GM06990 (cell line): ENCODE data around the gene CCDC116.

Experiments
- DNase-seq: peaks from one replicate; pipeline ENCODE4 v3.0.0-alpha.2; 2011; ENCODE audit not compliant: insufficient read length; ENCODE audit errors: extremely low read depth
- H3K27me3 ChIP-seq: replicated peaks from 2 replicates; pipeline ENCODE4 v1.6.0; 2011; ENCODE audit warnings: low read length; ENCODE audit not compliant: control insufficient read depth, insufficient read depth
- H3K36me3 ChIP-seq: 2 replicates; pipeline ENCODE4 v1.5.1; 2011; ENCODE audit warnings: low read length; ENCODE audit not compliant: control insufficient read depth, insufficient read depth
- H3K4me3 ChIP-seq: replicated peaks from 2 replicates; pipeline ENCODE4 v1.5.1; 2011; ENCODE audit warnings: low read depth, mild to moderate bottlenecking, control low read depth, low read length
- TF ChIP-seq, protein P1 (sequence below): IDR thresholded peaks from 2 replicates; pipeline ENCODE4 v1.5.1; 2011; ENCODE audit warnings: low read length, control low read depth, mild to moderate bottlenecking, inconsistent platforms; ENCODE audit not compliant: insufficient read depth, poor library complexity, severe bottlenecking

CCDC116 gene

GRCh38 chr22:21684492-21685163, 52.1 kb downstream of the CCDC116 start:
- DNase-seq: no peak
- Histone ChIP-seq H3K36me3 (peaks cover 39% of the 10 kb centered on the region), H3K4me3 (no peak overlapping the region), H3K27me3 (no peaks in the 10 kb centered on the region)
- TF ChIP-seq, protein P1, sequence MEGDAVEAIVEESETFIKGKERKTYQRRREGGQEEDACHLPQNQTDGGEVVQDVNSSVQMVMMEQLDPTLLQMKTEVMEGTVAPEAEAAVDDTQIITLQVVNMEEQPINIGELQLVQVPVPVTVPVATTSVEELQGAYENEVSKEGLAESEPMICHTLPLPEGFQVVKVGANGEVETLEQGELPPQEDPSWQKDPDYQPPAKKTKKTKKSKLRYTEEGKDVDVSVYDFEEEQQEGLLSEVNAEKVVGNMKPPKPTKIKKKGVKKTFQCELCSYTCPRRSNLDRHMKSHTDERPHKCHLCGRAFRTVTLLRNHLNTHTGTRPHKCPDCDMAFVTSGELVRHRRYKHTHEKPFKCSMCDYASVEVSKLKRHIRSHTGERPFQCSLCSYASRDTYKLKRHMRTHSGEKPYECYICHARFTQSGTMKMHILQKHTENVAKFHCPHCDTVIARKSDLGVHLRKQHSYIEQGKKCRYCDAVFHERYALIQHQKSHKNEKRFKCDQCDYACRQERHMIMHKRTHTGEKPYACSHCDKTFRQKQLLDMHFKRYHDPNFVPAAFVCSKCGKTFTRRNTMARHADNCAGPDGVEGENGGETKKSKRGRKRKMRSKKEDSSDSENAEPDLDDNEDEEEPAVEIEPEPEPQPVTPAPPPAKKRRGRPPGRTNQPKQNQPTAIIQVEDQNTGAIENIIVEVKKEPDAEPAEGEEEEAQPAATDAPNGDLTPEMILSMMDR: no peak

- Histone ChIP-seq H3K36me3 (peaks cover 42% of the 10 kb centered on the region), H3K4me3 (no peak overlapping the region), H3K27me3 (no peaks in the 10 kb centered on the region)
- TF ChIP-seq, protein P1: no peak
- DNase-seq: no peak
These were observed 52.6 kb downstream of the CCDC116 start for GRCh38 chr22:21685164-21685513.

- no peak for DNase-seq
- Histone ChIP-seq H3K36me3 (peaks cover 39% of the 10 kb centered on the region), H3K4me3 (no peak overlapping the region), H3K27me3 (no peaks in the 10 kb centered on the region)
- TF ChIP-seq, protein P1: no peak
These were observed 53.6 kb downstream of the CCDC116 start for GRCh38 chr22:21686193-21686608.
